HUES6 (cell line): Measurements from ENCODE around the gene ZBTB37.
A peak's percentile ranks its signal among the peaks of the same experiment; 100 is the strongest.
"Not testable (repeated sequence)": the region's sequence is repeated elsewhere in the genome, so short reads cannot be mapped to it uniquely, and the experiment has no call there.

Experiments used
- H3K27ac ChIP-seq: 2 replicates; pipeline ENCODE4 v1.7.0; 2013; ENCODE audit warnings: low read depth, mild to moderate bottlenecking, low read length, inconsistent platforms
- H3K27me3 ChIP-seq: 2 replicates; pipeline ENCODE4 v1.6.1; 2013; ENCODE audit warnings: low read length; ENCODE audit not compliant: control insufficient read depth, insufficient read depth
- H3K36me3 ChIP-seq: 2 replicates; pipeline ENCODE4 v1.6.1; 2013; ENCODE audit warnings: low read length; ENCODE audit not compliant: control insufficient read depth, insufficient read depth
- H3K4me1 ChIP-seq: 2 replicates; pipeline ENCODE4 v1.6.1; 2013; ENCODE audit warnings: low read length; ENCODE audit not compliant: control insufficient read depth, insufficient read depth
- H3K4me3 ChIP-seq: 2 replicates; pipeline ENCODE4 v1.5.1; 2013; ENCODE audit warnings: low read depth, low read length
- H3K9ac ChIP-seq: one replicate; pipeline ENCODE4 v1.6.1; 2013; ENCODE audit warnings: mild to moderate bottlenecking, low read length
- H3K9me3 ChIP-seq: 2 replicates; pipeline ENCODE4 v1.6.1; 2013; ENCODE audit warnings: low read depth, low read length; ENCODE audit not compliant: control insufficient read depth, insufficient read depth

The ZBTB37 gene

GRCh38 chr1:173856903-173857302 is 11.3 kb upstream of the ZBTB37 start:
- Histone ChIP-seq H3K36me3 (peaks cover 61% of the 10 kb centered on the region), H3K9ac (no peak overlapping the region), H3K27me3 (no peaks in the 10 kb centered on the region)

GRCh38 chr1:173857363-173857917 is 10.7 kb upstream of the ZBTB37 start:
- Histone ChIP-seq H3K4me3 (no peak overlapping the region), H3K9me3 (no peaks in the 10 kb centered on the region), H3K27ac (no peak overlapping the region), H3K9ac (no peak overlapping the region), H3K36me3 (peaks cover 59% of the 10 kb centered on the region), H3K4me1 (peaks cover 14% of the 10 kb centered on the region), H3K27me3 (no peaks in the 10 kb centered on the region)

More at GRCh38 chr1:173856903-173857302, 11.3 kb upstream of the ZBTB37 start:
- Histone ChIP-seq H3K27ac (no peak overlapping the region), H3K9me3 (no peaks in the 10 kb centered on the region), H3K4me1 (peaks cover 14% of the 10 kb centered on the region), H3K4me3 (no peak overlapping the region)

GRCh38 chr1:173859547-173859946 is 8.6 kb upstream of the ZBTB37 start:
- not testable (repeated sequence) for H3K4me3 ChIP-seq, H3K4me1 ChIP-seq, H3K9me3 ChIP-seq, H3K9ac ChIP-seq, H3K27me3 ChIP-seq, H3K27ac ChIP-seq
- peaks cover 68% of the 10 kb centered on the region for H3K36me3 ChIP-seq

GRCh38 chr1:173860065-173860464 is 8.1 kb upstream of the ZBTB37 start:
- Histone ChIP-seq H3K4me1 (0 out of 2 replicates have a peak, but pooled peaks cover 4% of the 10 kb centered on the region), H3K9ac (no peak overlapping the region), H3K36me3 (peaks cover 69% of the 10 kb centered on the region), H3K9me3 (no peaks in the 10 kb centered on the region), H3K27me3 (no peaks in the 10 kb centered on the region), H3K4me3 (no peak overlapping the region), H3K27ac (no peak overlapping the region)

GRCh38 chr1:173861731-173862145 is 6.4 kb upstream of the ZBTB37 start:
- Histone ChIP-seq H3K9me3 (no peaks in the 10 kb centered on the region), H3K27me3 (no peaks in the 10 kb centered on the region), H3K27ac (no peak overlapping the region), H3K9ac (no peak overlapping the region), H3K4me1 (0 out of 2 replicates have a peak, but pooled peaks cover 4% of the 10 kb centered on the region), H3K4me3 (no peak overlapping the region), H3K36me3 (peaks cover 74% of the 10 kb centered on the region)

- H3K4me1 ChIP-seq, H3K27me3 ChIP-seq, H3K9ac ChIP-seq, H3K27ac ChIP-seq, H3K9me3 ChIP-seq, H3K4me3 ChIP-seq: not testable (repeated sequence)
- peaks cover 74% of the 10 kb centered on the region for H3K36me3 ChIP-seq
Observed at GRCh38 chr1:173862146-173862768, 5.9 kb upstream of the ZBTB37 start.

- Histone ChIP-seq H3K9ac (no peak overlapping the region), H3K27me3 (no peaks in the 10 kb centered on the region), H3K36me3 (peaks cover 74% of the 10 kb centered on the region), H3K9me3 (no peaks in the 10 kb centered on the region), H3K27ac (no peak overlapping the region), H3K4me1 (0 out of 2 replicates have a peak, but pooled peaks cover 4% of the 10 kb centered on the region), H3K4me3 (no peak overlapping the region)
Observed at GRCh38 chr1:173862769-173863223, 5.4 kb upstream of the ZBTB37 start.

- Histone ChIP-seq H3K36me3 (peaks cover 67% of the 10 kb centered on the region), H3K4me1 (0 out of 2 replicates have a peak, but pooled peaks cover 4% of the 10 kb centered on the region), H3K27me3 (no peaks in the 10 kb centered on the region), H3K9me3 (no peaks in the 10 kb centered on the region), H3K27ac (no peak overlapping the region), H3K9ac (no peak overlapping the region), H3K4me3 (no peak overlapping the region)
Observed at GRCh38 chr1:173863224-173864161, 4.7 kb upstream of the ZBTB37 start.

GRCh38 chr1:173864179-173864867 is 3.9 kb upstream of the ZBTB37 start:
- peak overlapping the region; percentile 98 for H3K9ac ChIP-seq
- peaks cover 62% of the 10 kb centered on the region for H3K36me3 ChIP-seq
- no peaks in the 10 kb centered on the region for H3K27me3 ChIP-seq
- H3K4me1 ChIP-seq, result 0 out of 2 replicates have a peak, but pooled peaks cover 4% of the 10 kb centered on the region
- H3K27ac ChIP-seq, result 0 out of 2 replicates have a peak overlapping the region, but pooled peaks have one; percentile 56
- peak overlapping the region; percentile 97 for H3K4me3 ChIP-seq
- H3K9me3 ChIP-seq, result no peaks in the 10 kb centered on the region

GRCh38 chr1:173865468-173866164 is 2.6 kb upstream of the ZBTB37 start:
- Histone ChIP-seq H3K27me3 (no peaks in the 10 kb centered on the region), H3K9ac (peak overlapping the region; percentile 98), H3K9me3 (no peaks in the 10 kb centered on the region), H3K4me1 (0 out of 2 replicates have a peak, but pooled peaks cover 4% of the 10 kb centered on the region), H3K4me3 (peak overlapping the region; percentile 97), H3K36me3 (peaks cover 61% of the 10 kb centered on the region), H3K27ac (peak overlapping the region; percentile 96)
